Measurements from ENCODE around the gene MLNR.

Gene MLNR

GRCh38 chr13:49220036-49220855, at the start of gene MLNR:
TSS of gene MLNR (plus strand) at chr13:49220338. CDS start at chr13:49220338, 0 bp downstream.
- Histone ChIP-seq H4K20me1 (no peaks in the 10 kb centered on the region), H3K36me3 (no peaks in the 10 kb centered on the region), H3K27ac (no peak within 1 kb of the TSS), H3K4me1 (peaks cover 8% of the 10 kb centered on the region), H3K4me2 (peak within 1 kb of the TSS; percentile 57), H3K9ac (no peak within 1 kb of the TSS), H3K4me3 (peak within 1 kb of the TSS; percentile 57), H3K27me3 (peaks cover 56% of the 10 kb centered on the region), H3K9me3 (peaks cover 52% of the 10 kb centered on the region)
- no peak for TF ChIP-seq Cebpa-rat (IDR thresholded peaks at IDR 0.05)

DNA sequence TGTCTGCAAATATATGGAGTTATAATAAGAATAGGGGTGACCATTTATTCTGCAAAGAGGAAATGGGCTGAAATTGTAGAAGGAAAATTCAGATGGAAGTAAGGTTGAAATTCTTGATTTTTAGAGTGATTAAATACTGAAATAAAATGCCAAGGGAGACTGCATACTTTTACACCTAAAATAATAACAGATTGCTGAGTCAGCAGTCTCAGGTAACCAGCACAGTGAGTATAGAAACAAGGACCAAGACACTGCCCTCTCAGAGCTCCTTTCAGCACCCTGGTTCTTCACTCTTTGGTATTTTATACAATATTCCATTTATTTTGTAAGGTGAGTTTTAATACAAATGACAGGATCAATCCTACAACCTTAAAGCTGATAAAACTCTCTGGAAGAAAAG, 48.8 kb upstream of the MLNR start:
- Histone ChIP-seq H3K27me3 (no peaks in the 10 kb centered on the region), H3K4me1 (no peaks in the 10 kb centered on the region), H3K9me3 (no peaks in the 10 kb centered on the region), H4K20me1 (no peaks in the 10 kb centered on the region), H3K36me3 (peaks cover 68% of the 10 kb centered on the region), H3K4me2 (no peak overlapping the region), H3K27ac (no peak overlapping the region), H3K9ac (no peak overlapping the region), H3K4me3 (no peak overlapping the region)
- TF ChIP-seq Cebpa-rat (IDR thresholded peaks at IDR 0.05): no peak

DNA sequence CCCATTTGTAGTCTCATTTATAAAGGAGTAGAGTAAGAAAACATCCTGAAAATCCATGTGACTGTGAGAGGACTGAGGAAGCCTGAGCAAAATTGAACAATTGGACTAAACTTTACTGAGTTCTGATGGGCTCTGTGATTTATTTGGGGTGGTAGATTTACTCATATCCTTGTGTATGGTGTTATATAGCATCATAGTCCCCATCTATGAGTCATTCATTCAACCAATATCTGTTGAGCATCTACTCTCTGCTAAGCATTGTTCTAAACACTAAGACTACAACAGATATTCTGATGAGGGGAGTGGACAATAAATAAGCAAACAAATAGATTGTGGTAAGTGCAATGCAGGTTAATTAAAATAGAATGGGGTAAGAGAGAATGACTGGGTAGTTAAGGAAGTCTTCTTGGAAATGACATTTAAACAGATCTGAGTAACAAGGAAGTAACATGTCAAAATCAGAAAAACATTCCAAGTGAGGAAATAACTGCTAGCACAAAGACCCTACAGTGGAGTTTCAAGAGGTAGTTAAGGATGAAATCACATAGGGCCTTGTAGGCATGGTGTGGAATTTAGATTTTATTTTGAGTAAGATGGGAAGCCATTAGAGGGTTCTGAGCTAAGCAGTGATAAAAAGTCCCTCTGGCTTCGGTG, 36.3 kb upstream of the MLNR start:
- Histone ChIP-seq H3K4me1 (no peaks in the 10 kb centered on the region; the same call in 1 of the 2 replicates), H3K27me3 (no peaks in the 10 kb centered on the region), H3K36me3 (peaks cover 73% of the 10 kb centered on the region), H3K27ac (no peak overlapping the region), H3K9ac (no peak overlapping the region), H4K20me1 (no peaks in the 10 kb centered on the region), H3K4me2 (no peak overlapping the region), H3K9me3 (no peaks in the 10 kb centered on the region), H3K4me3 (no peak overlapping the region)
- TF ChIP-seq Cebpa-rat (IDR thresholded peaks at IDR 0.05): no peak

DNA sequence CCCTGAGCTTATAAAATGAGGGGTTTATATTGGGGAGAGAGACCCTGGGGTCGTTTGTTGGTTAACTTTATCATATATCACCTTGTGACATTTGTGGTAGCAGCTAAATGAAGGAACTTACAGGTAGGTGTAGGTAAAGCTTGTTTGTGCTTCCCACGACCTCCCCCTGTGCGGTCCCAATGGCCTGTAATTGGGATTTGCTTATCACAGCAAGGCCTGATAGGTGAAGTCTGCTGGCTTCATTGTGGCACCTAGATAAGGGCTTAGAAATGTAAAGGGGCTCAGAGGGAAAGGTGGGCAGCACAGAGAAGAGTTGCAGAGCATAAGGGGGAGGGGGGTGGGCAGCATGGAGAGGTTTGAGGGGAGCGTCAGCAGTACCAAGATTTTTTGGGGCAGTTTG, 35.5 kb upstream of the MLNR start:
- H3K36me3 ChIP-seq: peaks cover 74% of the 10 kb centered on the region
- H3K9me3 ChIP-seq: no peaks in the 10 kb centered on the region
- no peaks in the 10 kb centered on the region for H4K20me1 ChIP-seq
- no peak overlapping the region for H3K4me2 ChIP-seq
- no peaks in the 10 kb centered on the region; the same call in 1 of the 2 replicates for H3K4me1 ChIP-seq
- H3K27me3 ChIP-seq: no peaks in the 10 kb centered on the region
- H3K9ac ChIP-seq: no peak overlapping the region
- H3K27ac ChIP-seq: no peak overlapping the region
- no peak for TF ChIP-seq Cebpa-rat (IDR thresholded peaks at IDR 0.05)
- no peak overlapping the region for H3K4me3 ChIP-seq

DNA sequence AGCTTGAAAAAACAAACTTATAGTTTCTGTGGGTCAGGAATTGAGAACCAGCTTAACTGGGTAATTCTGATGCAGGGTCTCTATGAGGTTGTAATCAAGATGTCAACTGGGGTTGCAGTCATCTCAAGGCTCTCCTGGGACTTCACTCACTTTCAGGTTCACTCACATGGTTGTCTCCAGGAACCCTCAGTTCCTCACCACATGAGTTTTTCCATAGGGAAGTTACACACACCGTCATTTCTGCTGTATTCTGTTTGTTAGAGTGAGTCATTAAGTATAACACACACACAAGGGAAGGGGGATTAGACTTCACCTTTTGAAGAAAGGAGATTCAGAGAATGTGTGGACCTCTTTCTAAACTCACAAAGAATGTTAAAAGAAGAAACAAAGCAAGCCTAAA, 34.9 kb upstream of the MLNR start:
- Histone ChIP-seq H3K9me3 (no peaks in the 10 kb centered on the region), H3K4me2 (no peak overlapping the region), H3K4me3 (no peak overlapping the region), H3K4me1 (no peaks in the 10 kb centered on the region; the same call in 1 of the 2 replicates), H3K27me3 (no peaks in the 10 kb centered on the region), H4K20me1 (no peaks in the 10 kb centered on the region), H3K36me3 (peaks cover 77% of the 10 kb centered on the region), H3K9ac (no peak overlapping the region), H3K27ac (no peak overlapping the region)
- no peak for TF ChIP-seq Cebpa-rat (IDR thresholded peaks at IDR 0.05)

DNA sequence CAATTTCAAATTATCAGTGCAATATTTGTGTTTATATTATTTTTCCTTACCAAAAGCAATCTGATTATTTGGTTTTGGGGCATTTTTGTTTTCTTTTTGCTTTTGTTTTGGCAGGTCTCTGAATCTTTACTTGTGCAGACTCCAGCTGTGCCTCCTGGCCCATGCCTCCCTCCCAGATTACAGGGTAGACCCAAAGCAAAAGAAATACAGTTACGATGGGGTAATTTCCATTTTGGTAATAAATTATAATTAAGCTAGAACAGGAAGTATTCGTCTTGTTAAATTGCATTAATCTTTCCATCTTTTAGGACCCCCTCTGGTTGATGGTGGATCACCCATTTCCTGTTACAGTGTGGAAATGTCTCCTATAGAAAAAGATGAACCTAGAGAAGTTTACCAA, 29.2 kb upstream of the MLNR start:
- no peak for TF ChIP-seq Cebpa-rat (IDR thresholded peaks at IDR 0.05)
- no peak overlapping the region for H3K4me3 ChIP-seq
- peaks cover 85% of the 10 kb centered on the region for H3K36me3 ChIP-seq
- no peak overlapping the region for H3K4me2 ChIP-seq
- H3K9ac ChIP-seq: no peak overlapping the region
- no peaks in the 10 kb centered on the region for H3K9me3 ChIP-seq
- H4K20me1 ChIP-seq: no peaks in the 10 kb centered on the region
- no peaks in the 10 kb centered on the region for H3K27me3 ChIP-seq
- H3K27ac ChIP-seq: no peak overlapping the region
- no peaks in the 10 kb centered on the region for H3K4me1 ChIP-seq

DNA sequence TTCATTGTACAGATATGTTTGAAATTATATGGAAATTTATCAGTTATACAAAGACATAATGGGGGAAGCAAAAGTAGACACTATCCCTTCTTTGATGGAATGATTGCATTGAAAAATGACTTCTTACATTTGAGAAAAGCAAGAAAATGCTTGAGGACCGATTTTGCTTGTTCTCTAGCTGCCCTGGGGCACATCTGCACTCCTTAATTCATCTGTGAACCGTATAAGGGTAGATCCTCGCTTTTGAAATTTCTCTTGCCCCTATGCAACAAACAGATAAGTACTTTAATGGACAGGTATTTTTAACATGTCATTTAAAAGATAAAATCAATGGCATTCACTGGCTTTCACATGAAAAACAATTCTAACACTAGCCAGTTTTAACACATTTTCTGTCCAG, 13.5 kb upstream of the MLNR start:
- H3K4me2 ChIP-seq: no peak overlapping the region
- no peaks in the 10 kb centered on the region for H3K27me3 ChIP-seq
- TF ChIP-seq Cebpa-rat (IDR thresholded peaks at IDR 0.05): no peak
- no peaks in the 10 kb centered on the region for H3K9me3 ChIP-seq
- H4K20me1 ChIP-seq: no peaks in the 10 kb centered on the region
- no peaks in the 10 kb centered on the region for H3K4me1 ChIP-seq
- H3K27ac ChIP-seq: no peak overlapping the region
- H3K9ac ChIP-seq: no peak overlapping the region
- H3K4me3 ChIP-seq: no peak overlapping the region
- H3K36me3 ChIP-seq: peaks cover 63% of the 10 kb centered on the region

- Histone ChIP-seq H3K4me1 (peaks cover 5% of the 10 kb centered on the region), H3K36me3 (peaks cover 53% of the 10 kb centered on the region), H3K4me2 (no peak overlapping the region), H3K4me3 (no peak overlapping the region), H3K9ac (no peak overlapping the region), H3K27me3 (no peaks in the 10 kb centered on the region), H4K20me1 (no peaks in the 10 kb centered on the region), H3K9me3 (no peaks in the 10 kb centered on the region), H3K27ac (no peak overlapping the region)
- TF ChIP-seq Cebpa-rat (IDR thresholded peaks at IDR 0.05): no peak
These were observed 11.5 kb upstream of the MLNR start for GRCh38 chr13:49208619-49209018.

DNA sequence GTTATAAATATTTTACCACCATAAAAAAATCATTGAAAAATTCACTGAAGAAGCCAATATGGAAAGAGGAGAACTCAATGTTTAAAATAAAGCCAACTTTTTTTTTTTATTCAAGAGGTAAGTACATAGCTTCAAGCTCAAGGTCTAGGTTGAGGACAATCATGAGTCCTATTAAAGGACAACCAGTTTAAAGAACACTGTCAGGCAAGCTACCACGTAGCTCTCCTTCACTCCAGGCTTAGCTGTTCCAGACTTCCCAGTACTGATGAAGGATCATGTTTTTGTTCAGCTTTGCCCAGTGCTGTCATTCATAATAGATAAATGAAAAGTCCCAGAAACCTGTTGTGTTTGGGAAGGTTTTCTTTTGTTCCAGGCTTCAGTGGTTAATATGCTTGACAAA, 10.0 kb upstream of the MLNR start:
- H3K4me1 ChIP-seq: peaks cover 20% of the 10 kb centered on the region
- TF ChIP-seq Cebpa-rat (IDR thresholded peaks at IDR 0.05): no peak
- H3K9ac ChIP-seq: no peak overlapping the region
- peaks cover 40% of the 10 kb centered on the region for H3K36me3 ChIP-seq
- no peak overlapping the region for H3K4me2 ChIP-seq
- no peaks in the 10 kb centered on the region for H3K27me3 ChIP-seq
- H3K9me3 ChIP-seq: no peaks in the 10 kb centered on the region
- no peaks in the 10 kb centered on the region for H4K20me1 ChIP-seq
- no peak overlapping the region for H3K4me3 ChIP-seq
- H3K27ac ChIP-seq: no peak overlapping the region

GRCh38 chr13:49210669-49211068, 9.5 kb upstream of the MLNR start:
- no peak overlapping the region for H3K27ac ChIP-seq
- no peak overlapping the region for H3K9ac ChIP-seq
- no peak overlapping the region for H3K4me3 ChIP-seq
- no peaks in the 10 kb centered on the region for H3K27me3 ChIP-seq
- no peaks in the 10 kb centered on the region for H3K9me3 ChIP-seq
- no peak overlapping the region for H3K4me2 ChIP-seq
- peaks cover 40% of the 10 kb centered on the region for H3K36me3 ChIP-seq
- H3K4me1 ChIP-seq: peaks cover 23% of the 10 kb centered on the region
- no peak for TF ChIP-seq Cebpa-rat (IDR thresholded peaks at IDR 0.05)
- H4K20me1 ChIP-seq: no peaks in the 10 kb centered on the region

All from BLaER1 (cell line).